IMR-90 (cell line): ENCODE results near the gene PGD. TPM values are rescaled to one million over a fixed set of nuclear protein-coding genes. Genes with fewer than 3 reads are reported as not detected.

Experiments
- ATAC-seq: fragments of 200-7000 bp; cut with Tn5 transposase; 2 replicates; pipeline ENCODE4 v1.9.1; 2020; ENCODE audit warnings: low read depth, mild to moderate bottlenecking, moderate library complexity
- BruUV-seq: library from RNA; stranded (reverse); fragments of 400-500 nt; replicated peaks from 2 replicates; lab custom pipeline; 2021; lab: Mats Ljungman, UMichigan
- CTCF ChIA-PET: fragments of 300-600 bp; formaldehyde crosslinking; extraction: SDS; loops from one replicate; lab custom pipeline; 2021; ENCODE audit warnings: antibody characterized with exemption; lab: Yijun Ruan, JAX
- POLR2A ChIA-PET: fragments of 300-600 bp; sonication (Branson Sonifier 250); formaldehyde crosslinking; loops from one replicate; lab custom pipeline; 2022; ENCODE audit warnings: antibody characterized with exemption; ENCODE audit not compliant: unreplicated experiment; lab: Charles Lee
- DNase-seq: peaks from one replicate; pipeline ENCODE4 v3.0.0; 2013
- H2AFZ ChIP-seq: replicated peaks from 2 replicates; pipeline ENCODE3; 2013; ENCODE audit warnings: low read length, mild to moderate bottlenecking; ENCODE audit not compliant: poor library complexity
- H2AK5ac ChIP-seq: 2 replicates; pipeline ENCODE4 v1.6.1; 2013; ENCODE audit warnings: low read depth, low read length, inconsistent platforms
- H2AK9ac ChIP-seq: replicated peaks from 2 replicates; pipeline ENCODE3; 2013; ENCODE audit warnings: mild to moderate bottlenecking, low read depth, low read length, moderate library complexity; ENCODE audit not compliant: poor library complexity
- H2BK120ac ChIP-seq: 2 replicates; pipeline ENCODE4 v1.6.1; 2013; ENCODE audit warnings: low read depth, low read length, inconsistent platforms
- H2BK15ac ChIP-seq: 3 replicates; pipeline ENCODE4 v1.6.1; 2013; ENCODE audit warnings: low read depth, low read length, inconsistent platforms
- H2BK20ac ChIP-seq: 2 replicates; pipeline ENCODE4 v1.6.1; 2013; ENCODE audit warnings: low read depth, mild to moderate bottlenecking, inconsistent platforms, low read length, moderate library complexity
- H2BK5ac ChIP-seq: 2 replicates; pipeline ENCODE4 v1.6.1; 2013; ENCODE audit warnings: mild to moderate bottlenecking, low read depth, low read length, inconsistent platforms; ENCODE audit not compliant: poor library complexity, severe bottlenecking
- H3K14ac ChIP-seq: replicated peaks from 2 replicates; pipeline ENCODE4 v1.6.1; 2013; ENCODE audit warnings: low read depth, low read length, inconsistent platforms
- H3K18ac ChIP-seq: 2 replicates; pipeline ENCODE4 v1.6.1; 2013; ENCODE audit warnings: low read depth, low read length, control low read depth
- H3K23ac ChIP-seq: 2 replicates; pipeline ENCODE4 v1.6.1; 2013; ENCODE audit warnings: low read depth, low read length, inconsistent platforms
- H3K27ac ChIP-seq: 2 replicates; pipeline ENCODE4 v1.5.1; 2013; ENCODE audit warnings: mild to moderate bottlenecking, control low read depth, low read length; ENCODE audit not compliant: insufficient read depth
- H3K27me3 ChIP-seq: 2 replicates; pipeline ENCODE4 v1.6.1; 2013; ENCODE audit warnings: low read length; ENCODE audit not compliant: control insufficient read depth, insufficient read depth
- H3K36me3 ChIP-seq: 2 replicates; pipeline ENCODE4 v1.6.1; 2013; ENCODE audit warnings: low read length, mixed read lengths; ENCODE audit not compliant: control insufficient read depth, insufficient read depth
- H3K4ac ChIP-seq: 2 replicates; pipeline ENCODE4 v1.6.1; 2013; ENCODE audit warnings: low read depth, low read length, inconsistent platforms
- H3K4me1 ChIP-seq: 2 replicates; pipeline ENCODE4 v1.6.1; 2013; ENCODE audit warnings: low read length, mixed read lengths; ENCODE audit not compliant: control insufficient read depth, insufficient read depth
- H3K4me2 ChIP-seq: 2 replicates; pipeline ENCODE4 v1.6.1; 2013; ENCODE audit warnings: low read depth, mild to moderate bottlenecking, control low read depth, low read length, moderate library complexity
- H3K4me3 ChIP-seq: 2 replicates; pipeline ENCODE4 v1.5.1; 2013; ENCODE audit warnings: low read depth, mild to moderate bottlenecking, control low read depth, low read length, moderate library complexity; ENCODE audit not compliant: insufficient read depth
- H3K56ac ChIP-seq: 2 replicates; pipeline ENCODE4 v1.6.1; 2013; ENCODE audit warnings: low read length, inconsistent platforms; ENCODE audit not compliant: insufficient read depth; ENCODE audit errors: extremely low read depth
- H3K79me1 ChIP-seq, 2 experiments: 2 replicates each; pipeline ENCODE4 v1.6.1; 2013; ENCODE audit warnings: low read length in 2 of 2, inconsistent platforms in 1 of 2, low read depth in 1 of 2
- H3K9ac ChIP-seq: 2 replicates; pipeline ENCODE4 v1.6.1; 2013; ENCODE audit warnings: low read depth, low read length, control low read depth
- H3K9me1 ChIP-seq: 2 replicates; pipeline ENCODE4 v1.6.1; 2013; ENCODE audit warnings: low read length, inconsistent platforms; ENCODE audit not compliant: insufficient read depth
- H3K9me3 ChIP-seq: 2 replicates; pipeline ENCODE4 v1.6.1; 2013; ENCODE audit warnings: low read length; ENCODE audit not compliant: control insufficient read depth, insufficient read depth
- H4K20me1 ChIP-seq: 2 replicates; pipeline ENCODE4 v1.6.1; 2013; ENCODE audit warnings: low read length, inconsistent platforms; ENCODE audit not compliant: insufficient read depth
- H4K5ac ChIP-seq: 2 replicates; pipeline ENCODE4 v1.6.1; 2013; ENCODE audit warnings: mild to moderate bottlenecking, low read depth, low read length, control low read depth
- H4K8ac ChIP-seq, 2 experiments: 2 replicates each; pipeline ENCODE4 v1.6.1; 2013; ENCODE audit warnings: low read depth in 2 of 2, low read length in 2 of 2, control low read depth in 1 of 2, inconsistent platforms in 1 of 2
- H4K91ac ChIP-seq: 2 replicates; pipeline ENCODE4 v1.6.1; 2013; ENCODE audit warnings: low read depth, low read length, inconsistent platforms; ENCODE audit not compliant: insufficient read depth
- BHLHE40 ChIP-seq: fragments of 150-350 bp; IDR thresholded peaks from 2 replicates; pipeline ENCODE4 v1.6.1; 2016; ENCODE audit warnings: mild to moderate bottlenecking, low read depth, low read length
- CHD1 ChIP-seq: IDR thresholded peaks from 2 replicates; pipeline ENCODE4 v1.6.1; 2012; ENCODE audit warnings: low read depth, low read length, improper control_type of control experiment
- CTCF ChIP-seq: conservative IDR thresholded peaks from 2 replicates; pipeline ENCODE4 v1.5.1; 2012; ENCODE audit warnings: mild to moderate bottlenecking, low read depth, low read length, improper control_type of control experiment
- ELK1 ChIP-seq: fragments of 150-350 bp; IDR thresholded peaks from 2 replicates; pipeline ENCODE4 v1.6.1; 2016; ENCODE audit warnings: low read depth, mild to moderate bottlenecking, low read length, moderate library complexity, borderline replicate concordance
- FOS ChIP-seq: fragments of 150-350 bp; IDR thresholded peaks from 2 replicates; pipeline ENCODE4 v1.6.1; 2016; ENCODE audit warnings: low read depth, low read length
- MAFK ChIP-seq: IDR thresholded peaks from 2 replicates; pipeline ENCODE4 v1.6.1; 2012; ENCODE audit warnings: low read depth, low read length, improper control_type of control experiment
- RAD21 ChIP-seq: IDR thresholded peaks from 2 replicates; pipeline ENCODE4 v1.6.1; 2012; ENCODE audit warnings: low read length, improper control_type of control experiment
- WGBS, 2 experiments: methylation state at CpG; one replicate each; pipeline versions ENCODE4 v1.1.5 to v1.1.7; 2013; ENCODE audit warnings: missing lambda C conversion rate in 2 of 2; ENCODE audit not compliant: insufficient read length in 1 of 2; ENCODE audit errors: extremely low coverage in 2 of 2; 5-methylcytosine and 5-hydroxymethylcytosine counted together
- dilution Hi-C: fragments of 300-500 bp; cut with HindIII; formaldehyde crosslinking; loops from one replicate; pipeline ENCODE4 v1.14.3; 2018; ENCODE audit warnings: low sequenced_read_pairs; ENCODE audit not compliant: unreplicated experiment
- in situ Hi-C: fragments of 300-500 bp; cut with MboI; formaldehyde crosslinking; loops from 3 replicates; pipeline ENCODE4 v1.14.3; 2019; ENCODE audit warnings: low sequenced_read_pairs, inconsistent platforms, mixed read lengths
- intact Hi-C: fragments of 100-400 bp; cut with micrococcal nuclease; formaldehyde crosslinking; loops from 2 replicates; pipeline ENCODE4 v1.10.0; 2022
- polyA plus RNA-seq, 3 experiments: library from polyadenylated mRNA; depleted of rRNA; stranded (reverse); fragments of >200 nt; gene quantifications; 2 replicates each; pipeline ENCODE4 v1.2.3, GENCODE V29; 2012; ENCODE audit warnings: low replicate concordance in 1 of 3
- total RNA-seq: library from RNA; depleted of rRNA; stranded (reverse); fragments of >200 nt; gene quantifications from 2 replicates; pipeline ENCODE4 v1.2.3, GENCODE V29; 2012

The PGD gene
- total and polyA plus RNA-seq, 2 of the 4 experiments (the other 2 are of a cell fraction): 118 to 216 TPM

- Histone ChIP-seq H2BK120ac (peak overlapping the region; percentile 61), H2BK20ac (peak overlapping the region; percentile 67), H3K27me3 (no peaks in the 10 kb centered on the region), H4K20me1 (no peaks in the 10 kb centered on the region), H3K56ac (peak overlapping the region; percentile 22), H2AFZ (no peak overlapping the region), H3K79me1 (0 out of 4 replicates have a peak, but pooled peaks cover 0 to 4% of the 10 kb centered on the region in 2 experiments), H3K4ac (peak overlapping the region; percentile 54), H2AK9ac (peak overlapping the region; percentile 18), H3K9me3 (no peaks in the 10 kb centered on the region), H3K36me3 (peaks cover 4% of the 10 kb centered on the region; the same call in 1 of the 2 replicates), H3K14ac (peak overlapping the region; percentile 54), H3K4me3 (no peak overlapping the region), H4K91ac (peak overlapping the region; percentile 17; the same call in 1 of the 2 replicates), H3K9me1 (peaks cover 5% of the 10 kb centered on the region; the same call in 1 of the 2 replicates), H4K8ac (peak overlapping the region in 1 of 2 experiments; percentile 68; a peak in 2 of 4 replicates), H3K18ac (peak overlapping the region; percentile 11; the same call in 1 of the 2 replicates), H4K5ac (no peak overlapping the region; the same call in 1 of the 2 replicates), H3K4me2 (peak overlapping the region; percentile 23; the same call in 1 of the 2 replicates), H3K27ac (peak overlapping the region; percentile 47; the same call in 1 of the 2 replicates), H3K9ac (no peak overlapping the region), H3K23ac (peak overlapping the region; percentile 72; the same call in 1 of the 2 replicates), H2BK15ac (peak overlapping the region; percentile 7; the same call in 1 of the 3 replicates), H2AK5ac (peak overlapping the region; percentile 16), H2BK5ac (peak overlapping the region; percentile 77), H3K4me1 (peaks cover 6% of the 10 kb centered on the region)
- peak; percentile 97 for DNase-seq
- no TSS peak for BruUV-seq
- peak; percentile 91 for ATAC-seq
- in situ Hi-C loops (no loop called here), dilution Hi-C loops (no loop called here), intact Hi-C loops (no loop called here)
- CTCF ChIA-PET: interaction anchor here (0.7 kb wide), 1 partner anchor 49 kb away, joined by 3 read pairs; the partner anchor contains the start of gene CENPS
- 25% methylated on average over 4 of the region's 5 CpGs; no CpG with 5 or more reads in 1 of the 2 experiments for WGBS, 2 experiments
- POLR2A ChIA-PET: no interaction called here
- TF ChIP-seq BHLHE40 (0 out of 2 replicates have a peak, but pooled peaks have one; percentile 22), CTCF (no peak), CHD1 (no peak), MAFK (0 out of 2 replicates have a peak, but pooled peaks have one; percentile 12), FOS (peak; percentile 91), ELK1 (no peak), RAD21 (0 out of 2 replicates have a peak, but pooled peaks have one; percentile 1)
These were observed 18.1 kb upstream of the PGD start for GRCh38 chr1:10380594-10381275.
